H1 (cell line): ENCODE results near the gene CYB561D2. TPM values are rescaled to one million over a fixed set of nuclear protein-coding genes. Genes with fewer than 3 reads are reported as not detected.

ENCODE experiments used
- CBX5 ChIP-seq: fragments of 300-800, 300-1000 bp; sonication (generic); IDR thresholded peaks from 2 replicates; pipeline ENCODE4 v1.7.1; 2016; ENCODE audit warnings: antibody characterized with exemption, low read length, low read depth
- CEBPB ChIP-seq: IDR thresholded peaks from 2 replicates; pipeline ENCODE4 v1.6.1; 2012; ENCODE audit warnings: low read depth, low read length
- EGR1 ChIP-seq: IDR thresholded peaks from 2 replicates; pipeline ENCODE4 v1.6.1; 2011; ENCODE audit warnings: low read depth, low read length, borderline replicate concordance
- PHF8 ChIP-seq: fragments of 200-600 bp; sonication (generic); conservative IDR thresholded peaks from 2 replicates; pipeline ENCODE4 v1.7.1; 2012; ENCODE audit warnings: low read depth, mild to moderate bottlenecking, inconsistent platforms, low read length, moderate library complexity
- POLR2AphosphoS5 ChIP-seq: IDR thresholded peaks from 2 replicates; pipeline ENCODE4 v1.6.1; 2011; ENCODE audit warnings: low read depth, low read length
- RBBP5 ChIP-seq: IDR thresholded peaks from 2 replicates; pipeline ENCODE4 v1.7.1; 2012; ENCODE audit warnings: low read depth, mild to moderate bottlenecking, inconsistent platforms, low read length, moderate library complexity, borderline replicate concordance
- RFX5 ChIP-seq: IDR thresholded peaks from 2 replicates; pipeline ENCODE4 v1.6.1; 2011; ENCODE audit warnings: low read depth, low read length, improper control_type of control experiment, borderline replicate concordance
- RNF2 ChIP-seq: fragments of 200-900, 300-1000 bp; sonication (generic); IDR thresholded peaks from 2 replicates; pipeline ENCODE4 v1.7.1; 2016; ENCODE audit warnings: borderline replicate concordance, low read depth, mild to moderate bottlenecking, antibody characterized with exemption, low read length; ENCODE audit not compliant: poor library complexity, severe bottlenecking; ENCODE audit errors: missing control alignments
- SAP30 ChIP-seq: fragments of 300-600 bp; sonication (generic); IDR thresholded peaks from 2 replicates; pipeline ENCODE4 v1.7.1; 2012; ENCODE audit warnings: low read length, moderate library complexity, mild to moderate bottlenecking, inconsistent platforms; ENCODE audit not compliant: insufficient read depth, insufficient replicate concordance
- SIRT6 ChIP-seq: IDR thresholded peaks from one replicate; pipeline ENCODE4 v1.7.1; 2012; ENCODE audit warnings: low read length, inconsistent platforms
- SIX5 ChIP-seq: IDR thresholded peaks from 2 replicates; pipeline ENCODE4 v1.6.1; 2011; ENCODE audit warnings: mild to moderate bottlenecking, low read depth, low read length
- SRF ChIP-seq: IDR thresholded peaks from 2 replicates; pipeline ENCODE4 v1.6.1; 2011; ENCODE audit warnings: mild to moderate bottlenecking, low read depth, low read length, moderate library complexity
- TAF1 ChIP-seq: IDR thresholded peaks from 2 replicates; pipeline ENCODE4 v1.6.1; 2011; ENCODE audit warnings: mild to moderate bottlenecking, low read depth, low read length
- TCF12 ChIP-seq: IDR thresholded peaks from 2 replicates; pipeline ENCODE4 v1.6.1; 2011; ENCODE audit warnings: low read depth, mild to moderate bottlenecking, low read length
- polyA plus RNA-seq, 7 experiments: library from polyadenylated mRNA; depleted of rRNA in 3 of 7; stranded (reverse) in 5 of 7; unstranded in 2 of 7; fragments of >200 nt in 5 of 7; fragments of 200-250 nt in 2 of 7; gene quantifications; 1 replicate in 5 of 7; 2 replicates in 1 of 7; 4 replicates in 1 of 7; pipeline versions ENCODE4 v1.2.1 to v1.2.3, GENCODE V29; 2011 to 2013; ENCODE audit warnings: missing spikeins in 2 of 7, mixed read lengths in 2 of 7
- total RNA-seq: library from RNA; stranded (reverse); fragmentation: NEBNext Ultra II Directional; extraction: Animal tissue kit (Norgen Biotek cat#: 25700); gene quantifications from 2 replicates; pipeline ENCODE4 v1.2.1, GENCODE V29; 2021
- TF ChIP-seq, protein P1 (sequence below): IDR thresholded peaks from 2 replicates; pipeline ENCODE4 v1.6.1; 2012; ENCODE audit warnings: low read length, inconsistent platforms
- TF ChIP-seq, protein P2 (sequence below): IDR thresholded peaks from 2 replicates; pipeline ENCODE4 v1.6.1; 2011; ENCODE audit warnings: low read depth, mild to moderate bottlenecking, low read length; ENCODE audit not compliant: insufficient read depth
- TF ChIP-seq, protein P3 (sequence below): IDR thresholded peaks from 2 replicates; pipeline ENCODE4 v1.6.1; 2011; ENCODE audit warnings: low read length, improper control_type of control experiment

CYB561D2 gene
- total and polyA plus RNA-seq, 2 of the 8 experiments (the other 6 are each of a cell fraction or from before 2014, with no cell fraction given): 9.8 to 34.0 TPM

DNA sequence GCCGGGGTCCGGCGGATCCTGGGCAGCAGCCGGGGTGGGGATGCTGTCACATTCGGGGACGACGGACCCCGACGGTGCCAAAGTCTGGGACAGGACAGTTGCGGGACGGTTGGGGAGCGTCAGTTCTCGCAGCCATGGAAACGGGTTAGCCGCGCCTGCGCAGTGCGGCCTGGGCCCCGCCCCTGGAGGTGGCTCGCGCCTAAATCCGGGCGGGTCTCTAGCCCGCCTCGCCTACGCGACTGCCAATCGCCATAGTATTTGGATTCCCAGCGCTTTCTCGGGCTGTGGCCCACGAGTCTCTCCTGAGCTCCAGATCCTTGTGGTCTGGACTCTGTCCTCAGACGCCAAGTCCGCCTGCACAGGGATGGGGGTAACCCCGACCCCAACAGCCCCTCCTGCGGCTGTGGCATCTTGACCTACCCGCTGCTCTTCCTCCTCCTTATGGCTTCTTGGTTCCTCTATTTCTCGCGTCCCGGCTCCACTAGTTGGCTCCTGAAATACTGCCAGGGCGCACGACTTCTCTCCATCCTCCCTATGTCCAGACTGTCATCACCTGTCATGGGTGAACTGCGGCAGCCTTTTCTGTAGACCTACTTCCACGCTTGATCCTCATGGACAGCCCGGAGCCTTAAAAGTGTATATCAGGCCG, 5.0 kb upstream of the CYB561D2 start, which contains the start of gene ZMYND10 (continued):
- TF ChIP-seq CBX5 (no peak), POLR2AphosphoS5 (no peak), SIX5 (no peak), RNF2 (no peak), PHF8 (no peak), SRF (no peak), SAP30 (no peak), SIRT6 (no peak), TCF12 (no peak), EGR1 (peak; percentile 48; the same call in 1 of the 2 replicates), TAF1 (0 out of 2 replicates have a peak, but pooled peaks have one; percentile 25), CEBPB (no peak), RBBP5 (no peak), RFX5 (no peak)
- TF ChIP-seq, protein P1, sequence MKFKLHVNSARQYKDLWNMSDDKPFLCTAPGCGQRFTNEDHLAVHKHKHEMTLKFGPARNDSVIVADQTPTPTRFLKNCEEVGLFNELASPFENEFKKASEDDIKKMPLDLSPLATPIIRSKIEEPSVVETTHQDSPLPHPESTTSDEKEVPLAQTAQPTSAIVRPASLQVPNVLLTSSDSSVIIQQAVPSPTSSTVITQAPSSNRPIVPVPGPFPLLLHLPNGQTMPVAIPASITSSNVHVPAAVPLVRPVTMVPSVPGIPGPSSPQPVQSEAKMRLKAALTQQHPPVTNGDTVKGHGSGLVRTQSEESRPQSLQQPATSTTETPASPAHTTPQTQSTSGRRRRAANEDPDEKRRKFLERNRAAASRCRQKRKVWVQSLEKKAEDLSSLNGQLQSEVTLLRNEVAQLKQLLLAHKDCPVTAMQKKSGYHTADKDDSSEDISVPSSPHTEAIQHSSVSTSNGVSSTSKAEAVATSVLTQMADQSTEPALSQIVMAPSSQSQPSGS: no peak
- TF ChIP-seq, protein P2, sequence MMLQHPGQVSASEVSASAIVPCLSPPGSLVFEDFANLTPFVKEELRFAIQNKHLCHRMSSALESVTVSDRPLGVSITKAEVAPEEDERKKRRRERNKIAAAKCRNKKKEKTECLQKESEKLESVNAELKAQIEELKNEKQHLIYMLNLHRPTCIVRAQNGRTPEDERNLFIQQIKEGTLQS: no peak
- TF ChIP-seq, protein P3, sequence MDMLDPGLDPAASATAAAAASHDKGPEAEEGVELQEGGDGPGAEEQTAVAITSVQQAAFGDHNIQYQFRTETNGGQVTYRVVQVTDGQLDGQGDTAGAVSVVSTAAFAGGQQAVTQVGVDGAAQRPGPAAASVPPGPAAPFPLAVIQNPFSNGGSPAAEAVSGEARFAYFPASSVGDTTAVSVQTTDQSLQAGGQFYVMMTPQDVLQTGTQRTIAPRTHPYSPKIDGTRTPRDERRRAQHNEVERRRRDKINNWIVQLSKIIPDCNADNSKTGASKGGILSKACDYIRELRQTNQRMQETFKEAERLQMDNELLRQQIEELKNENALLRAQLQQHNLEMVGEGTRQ: no peak
